Measurements from ENCODE around the gene PSMB5. TPM values are rescaled to one million over a fixed set of nuclear protein-coding genes. Genes with fewer than 3 reads are reported as not detected.

The PSMB5 gene
- total RNA-seq, 1 experiment from 2014 or later = 172 TPM

GRCh38 chr14:23006544-23007419, 27.9 kb downstream of the PSMB5 start:
- intact Hi-C loops (cut with micrococcal nuclease; ENCODE audit: unreplicated experiment) = loop anchor here (1.0 to 2.0 kb wide), 2 partner anchors 28 to 50 kb away; partner anchors contain the start of gene PSMB5
- no peaks in the 10 kb centered on the region for H3K27me3 ChIP-seq (replicated peaks; ENCODE audit: control insufficient read depth, insufficient read depth, low read length)
- ChIA-PET POLR2A (interaction anchor here (0.5 to 2.2 kb wide), 17 partner anchors 8 to 549 kb away, joined by 3 to 25 read pairs (median 4); partner anchors contain the start of genes ACIN1, AJUBA, C14orf119 and CDH24), CTCF (interaction anchor here (0.6 to 2.5 kb wide), 20 partner anchors 9 to 437 kb away, joined by 3 to 43 read pairs (median 5); partner anchors contain the start of genes ACIN1, AJUBA, C14orf119 and CDH24)
- TF ChIP-seq, protein P1, sequence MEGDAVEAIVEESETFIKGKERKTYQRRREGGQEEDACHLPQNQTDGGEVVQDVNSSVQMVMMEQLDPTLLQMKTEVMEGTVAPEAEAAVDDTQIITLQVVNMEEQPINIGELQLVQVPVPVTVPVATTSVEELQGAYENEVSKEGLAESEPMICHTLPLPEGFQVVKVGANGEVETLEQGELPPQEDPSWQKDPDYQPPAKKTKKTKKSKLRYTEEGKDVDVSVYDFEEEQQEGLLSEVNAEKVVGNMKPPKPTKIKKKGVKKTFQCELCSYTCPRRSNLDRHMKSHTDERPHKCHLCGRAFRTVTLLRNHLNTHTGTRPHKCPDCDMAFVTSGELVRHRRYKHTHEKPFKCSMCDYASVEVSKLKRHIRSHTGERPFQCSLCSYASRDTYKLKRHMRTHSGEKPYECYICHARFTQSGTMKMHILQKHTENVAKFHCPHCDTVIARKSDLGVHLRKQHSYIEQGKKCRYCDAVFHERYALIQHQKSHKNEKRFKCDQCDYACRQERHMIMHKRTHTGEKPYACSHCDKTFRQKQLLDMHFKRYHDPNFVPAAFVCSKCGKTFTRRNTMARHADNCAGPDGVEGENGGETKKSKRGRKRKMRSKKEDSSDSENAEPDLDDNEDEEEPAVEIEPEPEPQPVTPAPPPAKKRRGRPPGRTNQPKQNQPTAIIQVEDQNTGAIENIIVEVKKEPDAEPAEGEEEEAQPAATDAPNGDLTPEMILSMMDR (IDR thresholded peaks at IDR 0.05; ENCODE audit: insufficient read depth in 1 of 2, low read depth in 1 of 2, low read length in 1 of 2, severe bottlenecking in 1 of 2, unreplicated experiment in 1 of 2) = peak; percentile 13 to 44
- no peaks in the 10 kb centered on the region for H3K9me3 ChIP-seq
- peak overlapping the region; percentile 63 for H3K4me3 ChIP-seq (ENCODE audit: low read depth, low read length)
- Mint-ChIP-seq H3K27me3 (ENCODE audit: insufficient read depth, unreplicated experiment) (no peaks in the 10 kb centered on the region), H3K27ac (ENCODE audit: unreplicated experiment) (peak overlapping the region; percentile 99), H3K4me3 (ENCODE audit: unreplicated experiment) (peak overlapping the region; percentile 100), H3K9me3 (ENCODE audit: unreplicated experiment) (no peaks in the 10 kb centered on the region), H3K36me3 (ENCODE audit: insufficient read depth, unreplicated experiment) (peaks cover 21% of the 10 kb centered on the region), H3K4me1 (ENCODE audit: low read depth, unreplicated experiment) (peaks cover 15% of the 10 kb centered on the region)
- peaks cover 14% of the 10 kb centered on the region for H3K4me1 ChIP-seq
- H3K36me3 ChIP-seq (ENCODE audit: control insufficient read depth, insufficient read depth, low read length) = no peaks in the 10 kb centered on the region
- DNase-seq = peak; percentile 97
- BruUV-seq (replicated peaks) = TSS peak; percentile 6

- no peaks in the 10 kb centered on the region for H3K36me3 ChIP-seq (ENCODE audit: control insufficient read depth, insufficient read depth, low read length)
Measured at GRCh38 chr14:23006188-23006534, 28.5 kb downstream of the PSMB5 start.

More at GRCh38 chr14:23006188-23006534, 28.5 kb downstream of the PSMB5 start:
- H3K4me3 Mint-ChIP-seq (ENCODE audit: unreplicated experiment) = peak overlapping the region; percentile 100
- intact Hi-C loops (cut with micrococcal nuclease; ENCODE audit: unreplicated experiment) = loop anchor here (2.0 kb wide), 1 partner anchor 29 kb away; the partner anchor contains the start of gene PSMB5
- H3K27me3 ChIP-seq (replicated peaks; ENCODE audit: control insufficient read depth, insufficient read depth, low read length) = no peaks in the 10 kb centered on the region
- H3K9me3 ChIP-seq = no peaks in the 10 kb centered on the region
- ChIA-PET POLR2A (interaction anchor here (0.5 to 2.2 kb wide), 7 partner anchors 9 to 89 kb away, joined by 3 to 25 read pairs (median 5); partner anchors contain the start of genes ACIN1, C14orf119 and HAUS4), CTCF (interaction anchor here (0.6 to 2.5 kb wide), 12 partner anchors 9 to 89 kb away, joined by 4 to 43 read pairs (median 8); partner anchors contain the start of genes ACIN1, C14orf119, CDH24 and PRMT5)
- no peaks in the 10 kb centered on the region for H3K27me3 Mint-ChIP-seq (ENCODE audit: insufficient read depth, unreplicated experiment)
- H3K9me3 Mint-ChIP-seq (ENCODE audit: unreplicated experiment) = no peaks in the 10 kb centered on the region
- peaks cover 11% of the 10 kb centered on the region for H3K4me1 Mint-ChIP-seq (ENCODE audit: low read depth, unreplicated experiment)
- H3K36me3 Mint-ChIP-seq (ENCODE audit: insufficient read depth, unreplicated experiment) = peaks cover 17% of the 10 kb centered on the region
- no peak for DNase-seq
- peak overlapping the region; percentile 99 for H3K27ac Mint-ChIP-seq (ENCODE audit: unreplicated experiment)
- BruUV-seq (replicated peaks) = no TSS peak
- H3K4me3 ChIP-seq (ENCODE audit: low read depth, low read length) = peak overlapping the region; percentile 63
- H3K4me1 ChIP-seq = peaks cover 14% of the 10 kb centered on the region
- TF ChIP-seq, protein P1 (IDR thresholded peaks at IDR 0.05; ENCODE audit: insufficient read depth in 1 of 2, low read depth in 1 of 2, low read length in 1 of 2, severe bottlenecking in 1 of 2, unreplicated experiment in 1 of 2) = no peak
